Gastrocnemius medialis (tissue), 4 donors: ENCODE results near the gene ZXDA. TPM values are rescaled to one million over a fixed set of nuclear protein-coding genes. Genes with fewer than 3 reads are reported as not detected.
A peak's percentile ranks its signal among the peaks of the same experiment; 100 is the strongest.
"Not testable (repeated sequence)": the region's sequence is repeated elsewhere in the genome, so short reads cannot be mapped to it uniquely, and the experiment has no call there.

Experiments used
- ATAC-seq, 2 donors: fragments of 150-250 bp; one replicate each; pipeline ENCODE4 v1.9.1; 2016
- DNase-seq, 2 donors: peaks; one replicate each; pipeline ENCODE4 v3.0.0-alpha.2; 2019
- H3K27ac ChIP-seq, 4 donors: fragments of 200-600 bp; sonication (generic); 1 replicate in 1 of 4; 2 replicates in 3 of 4; pipeline ENCODE4 v1.5.1; 2016 to 2018; ENCODE audit warnings: mild to moderate bottlenecking in 2 of 4, moderate library complexity in 1 of 4
- H3K27me3 ChIP-seq, 3 donors: fragments of 200-600 bp; sonication (generic) in 2 of 3; 1 replicate in 1 of 3; 2 replicates in 2 of 3; pipeline versions ENCODE4 v1.5.1 to v1.6.0; 2016 to 2019; ENCODE audit warnings: mild to moderate bottlenecking in 1 of 3, moderate library complexity in 1 of 3
- H3K36me3 ChIP-seq, 2 donors: fragments of 200-600 bp; sonication (generic) in 1 of 2; one replicate each; pipeline ENCODE4 v1.5.1; 2017 to 2018
- H3K4me1 ChIP-seq, 2 donors: fragments of 200-600 bp; sonication (generic) in 1 of 2; one replicate each; pipeline ENCODE4 v1.5.1; 2016 to 2017; ENCODE audit warnings: mild to moderate bottlenecking in 2 of 2
- H3K4me3 ChIP-seq, 4 donors: fragments of 200-600 bp; sonication (generic) in 3 of 4; 1 replicate in 1 of 4; 2 replicates in 3 of 4; pipeline ENCODE4 v1.5.1; 2016 to 2019; ENCODE audit warnings: mild to moderate bottlenecking in 2 of 4
- H3K9me3 ChIP-seq, 3 donors: fragments of 200-600 bp; sonication (generic) in 2 of 3; 1 replicate in 1 of 3; 2 replicates in 2 of 3; pipeline ENCODE4 v1.5.1; 2016 to 2019
- POLR2A ChIP-seq, 2 donors: fragments of 450-650 bp; IDR thresholded peaks; one replicate each; pipeline ENCODE4 v1.6.1; 2017; ENCODE audit warnings: antibody characterized with exemption in 2 of 2, mild to moderate bottlenecking in 2 of 2, moderate library complexity in 2 of 2
- in situ Hi-C, 4 donors: fragments of 200-750 bp; cut with MboI; loops; one replicate each; pipeline versions ENCODE4 v1.15.0 to v1.8.0; 2017; ENCODE audit warnings: low sequenced_read_pairs in 4 of 4
- intact Hi-C: fragments of 100-400 bp; cut with DNase I; formaldehyde crosslinking; loops from one replicate; pipeline ENCODE4 v1.15.1; 2023; ENCODE audit warnings: low total_unique reads
- total RNA-seq, 4 donors: library from RNA; depleted of rRNA; stranded (reverse); fragments of >200 nt; gene quantifications; one replicate each; pipeline versions ENCODE4 v1.1.0 to v1.2.3, GENCODE V29; 2016
- TF ChIP-seq, protein P1 (sequence below), 5 experiments: fragments of 450-650 bp in 3 of 5; fragments of 200-600 bp in 2 of 5; sonication (generic) in 2 of 5; IDR thresholded peaks in 4 of 5; conservative IDR thresholded peaks in 1 of 5; 1 replicate in 4 of 5; 2 replicates in 1 of 5; pipeline ENCODE4 v1.5.1; 2016 to 2019; ENCODE audit warnings: antibody characterized with exemption in 5 of 5, mild to moderate bottlenecking in 3 of 5, moderate library complexity in 3 of 5

ZXDA gene
- total RNA-seq, 4 donors from 2014 or later = 1.8 to 4.8 (median 2.2) TPM

- H3K9me3 ChIP-seq, intact Hi-C loops, H3K27me3 ChIP-seq, H3K36me3 ChIP-seq: not testable (repeated sequence)
- Histone ChIP-seq H3K4me1 (peaks cover 19 to 28% of the 10 kb centered on the region in 2 donors), H3K27ac (peak overlapping the region; percentile 74 to 95 (median 91)), H3K4me3 (peak overlapping the region; percentile 53 to 71 (median 64))
- DNase-seq (peak; percentile 16 to 64), ATAC-seq (peak; percentile 85 to 89)
- TF ChIP-seq, protein P1, sequence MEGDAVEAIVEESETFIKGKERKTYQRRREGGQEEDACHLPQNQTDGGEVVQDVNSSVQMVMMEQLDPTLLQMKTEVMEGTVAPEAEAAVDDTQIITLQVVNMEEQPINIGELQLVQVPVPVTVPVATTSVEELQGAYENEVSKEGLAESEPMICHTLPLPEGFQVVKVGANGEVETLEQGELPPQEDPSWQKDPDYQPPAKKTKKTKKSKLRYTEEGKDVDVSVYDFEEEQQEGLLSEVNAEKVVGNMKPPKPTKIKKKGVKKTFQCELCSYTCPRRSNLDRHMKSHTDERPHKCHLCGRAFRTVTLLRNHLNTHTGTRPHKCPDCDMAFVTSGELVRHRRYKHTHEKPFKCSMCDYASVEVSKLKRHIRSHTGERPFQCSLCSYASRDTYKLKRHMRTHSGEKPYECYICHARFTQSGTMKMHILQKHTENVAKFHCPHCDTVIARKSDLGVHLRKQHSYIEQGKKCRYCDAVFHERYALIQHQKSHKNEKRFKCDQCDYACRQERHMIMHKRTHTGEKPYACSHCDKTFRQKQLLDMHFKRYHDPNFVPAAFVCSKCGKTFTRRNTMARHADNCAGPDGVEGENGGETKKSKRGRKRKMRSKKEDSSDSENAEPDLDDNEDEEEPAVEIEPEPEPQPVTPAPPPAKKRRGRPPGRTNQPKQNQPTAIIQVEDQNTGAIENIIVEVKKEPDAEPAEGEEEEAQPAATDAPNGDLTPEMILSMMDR (IDR thresholded peaks at IDR 0.05 in 4 of 5, conservative IDR thresholded peaks at IDR 0.05 in 1 of 5) = peak in 1 of 5 experiments; percentile 14
- peak in 1 of 2 donors; percentile 14 for TF ChIP-seq POLR2A (IDR thresholded peaks at IDR 0.05)
- in situ Hi-C loops = loop anchor here in 2 of 4 donors (10.0 to 25.0 kb wide), 3 partner anchors 315 to 1097 kb away; partner anchors contain the start of gene ZXDB (in 2 of the 2)
Measured at GRCh38 chrX:57909595-57910286, 517 bp downstream of the ZXDA start.

GRCh38 chrX:57908972-57909594, 1.2 kb downstream of the ZXDA start:
- in situ Hi-C loops = loop anchor here in 2 of 4 donors (25.0 kb wide), 2 partner anchors 322 to 1097 kb away; partner anchors contain the start of gene ZXDB (in 1 of the 2)
- intact Hi-C loops, ATAC-seq: not testable (repeated sequence)

DNA sequence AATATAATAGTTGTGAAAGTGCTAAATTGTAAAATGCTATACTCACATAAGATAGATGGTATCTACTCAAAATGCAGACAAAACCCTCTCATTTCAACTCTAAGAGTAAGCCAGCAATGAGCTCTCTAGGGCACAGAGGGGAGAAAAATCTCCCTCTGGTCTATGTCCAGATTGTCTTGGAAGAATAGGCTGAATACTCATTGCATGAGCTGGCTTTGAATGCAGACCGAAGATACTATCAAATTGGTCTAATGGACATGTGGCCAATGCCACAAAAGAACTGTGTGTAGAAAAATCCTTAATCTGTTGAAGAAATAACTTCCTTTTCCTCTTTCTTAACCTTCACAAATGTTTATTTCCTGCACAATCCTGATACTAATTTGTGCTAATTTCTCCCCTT, 3.5 kb downstream of the ZXDA start:
- DNase-seq (no peak), ATAC-seq (no peak)
- H3K36me3 ChIP-seq = no peaks in the 10 kb centered on the region
- peak overlapping the region in 1 of 4 donors; percentile 36 for H3K4me3 ChIP-seq
- no peaks in the 10 kb centered on the region for H3K27me3 ChIP-seq
- peak overlapping the region; percentile 64 to 84 (median 71) for H3K27ac ChIP-seq
- intact Hi-C loops (no loop called here), in situ Hi-C loops (loop anchor here in 2 of 4 donors (25.0 kb wide), 2 partner anchors 319 to 1094 kb away; partner anchors contain the start of gene ZXDB (in 1 of the 2))
- peaks cover 19 to 52% of the 10 kb centered on the region in 2 donors for H3K4me1 ChIP-seq
- TF ChIP-seq POLR2A (IDR thresholded peaks at IDR 0.05) = no peak
- TF ChIP-seq, protein P1 (IDR thresholded peaks at IDR 0.05 in 4 of 5, conservative IDR thresholded peaks at IDR 0.05 in 1 of 5) = no peak
- no peaks in the 10 kb centered on the region for H3K9me3 ChIP-seq

More at GRCh38 chrX:57908972-57909594, 1.2 kb downstream of the ZXDA start:
- Histone ChIP-seq H3K4me3 (peak overlapping the region; percentile 53 to 71 (median 64)), H3K4me1 (peaks cover 19 to 32% of the 10 kb centered on the region in 2 donors), H3K27ac (peak overlapping the region; percentile 74 to 95 (median 91))
- H3K9me3 ChIP-seq, DNase-seq, H3K36me3 ChIP-seq, H3K27me3 ChIP-seq: not testable (repeated sequence)

DNA sequence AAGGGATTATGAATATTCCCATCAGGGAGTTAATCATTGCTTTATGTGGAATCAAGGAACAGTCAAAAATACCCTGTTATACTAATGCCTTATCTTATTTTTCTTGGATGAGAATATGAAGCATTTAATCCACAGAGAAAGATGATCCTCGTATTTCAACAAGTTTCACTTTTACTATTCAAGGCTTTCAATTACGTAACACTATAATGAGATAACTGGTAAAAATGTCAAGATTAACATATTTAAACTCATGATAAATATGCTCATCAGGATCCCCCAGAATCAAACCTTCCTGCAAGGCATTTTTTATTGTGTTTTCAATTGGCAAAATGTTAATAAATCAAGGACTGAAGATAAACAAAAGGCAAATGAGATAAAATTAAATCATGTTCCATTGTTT, 5.1 kb downstream of the ZXDA start:
- Histone ChIP-seq H3K27me3 (no peaks in the 10 kb centered on the region), H3K36me3 (no peaks in the 10 kb centered on the region), H3K4me1 (peaks cover 28 to 65% of the 10 kb centered on the region in 2 donors), H3K4me3 (peak overlapping the region in 3 of 4 donors; percentile 1 to 29 (median 15)), H3K27ac (peak overlapping the region; percentile 64 to 84 (median 71)), H3K9me3 (no peaks in the 10 kb centered on the region)
- DNase-seq (no peak), ATAC-seq (no peak)
- in situ Hi-C loops (loop anchor here in 2 of 4 donors (25.0 kb wide), 2 partner anchors 318 to 1093 kb away; partner anchors contain the start of gene ZXDB (in 1 of the 2)), intact Hi-C loops (no loop called here)
- TF ChIP-seq, protein P1 (IDR thresholded peaks at IDR 0.05 in 4 of 5, conservative IDR thresholded peaks at IDR 0.05 in 1 of 5) = no peak
